ENCODE measurements around the gene BPIFB1. TPM values are rescaled to one million over a fixed set of nuclear protein-coding genes. Genes with fewer than 3 reads are reported as not detected.

BPIFB1 gene
- total RNA-seq, 8 experiments from 2014 or later: 0.08 to 0.38 (median 0.18) TPM; not detected in 5

DNA sequence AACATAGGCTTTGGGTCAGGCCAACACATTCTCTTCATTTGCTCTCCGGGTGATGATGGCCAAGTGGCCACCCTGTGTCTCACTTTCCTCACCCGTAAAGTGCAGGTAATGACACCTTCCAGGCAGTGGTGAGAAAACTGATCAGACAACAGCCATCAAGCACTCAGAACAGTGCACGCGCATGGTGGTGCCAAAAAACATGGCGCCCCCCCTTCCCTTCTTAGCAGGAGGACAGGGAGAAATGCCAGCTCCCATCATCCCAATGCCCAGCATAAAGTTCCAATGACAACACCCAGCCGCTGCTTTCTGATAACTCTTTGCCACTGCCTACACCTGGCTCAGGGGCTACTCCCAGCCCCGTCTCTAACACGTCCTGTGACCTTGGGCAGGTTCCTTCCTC lies 8.4 kb downstream of the BPIFB1 start:
- 0 to 100% (median 80%) methylated on average over 1 to 5 of the region's 8 CpGs; no CpG with 5 or more reads in 3 of the 10 experiments for WGBS, 10 experiments
- Histone ChIP-seq H3K4me1 (replicated peaks in 1 of 2) (no peaks in the 10 kb centered on the region), H3K27ac (no peak overlapping the region), H3K4me3 (no peak overlapping the region)
- ATAC-seq (replicated peaks in 6 of 8): no peak
- in situ Hi-C loops (cut with MboI; ENCODE audit: low pct_unique_long_range_greater_than_20kb in 2 of 9, low sequenced_read_pairs in 9 of 9, unreplicated experiment in 9 of 9): no loop called here

DNA sequence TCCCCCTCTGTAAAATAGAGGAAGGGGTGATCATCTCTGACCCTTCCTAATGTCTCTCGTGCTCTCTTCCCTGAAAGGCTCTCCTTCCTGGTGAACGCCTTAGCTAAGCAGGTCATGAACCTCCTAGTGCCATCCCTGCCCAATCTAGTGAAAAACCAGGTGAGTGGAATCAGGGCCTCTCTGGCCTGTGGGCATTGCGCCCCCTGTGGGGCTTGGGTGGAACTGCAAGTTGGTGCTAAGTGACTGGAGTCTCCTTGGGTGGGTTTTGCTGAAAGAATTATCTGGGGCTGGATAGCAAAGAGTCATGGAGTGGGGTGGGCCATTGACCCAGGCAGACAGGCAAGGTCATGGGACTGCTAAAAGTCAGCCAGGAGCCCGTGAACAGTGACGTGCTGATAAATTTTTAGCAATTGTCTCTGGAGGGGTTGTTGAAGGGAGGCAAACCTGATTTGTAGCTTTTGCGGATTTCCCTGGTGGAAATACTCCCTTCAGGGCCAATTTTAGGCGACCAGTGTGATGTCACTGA lies 8.9 kb downstream of the BPIFB1 start:
- H3K27ac ChIP-seq: no peak overlapping the region
- ATAC-seq (replicated peaks in 6 of 8): peak in 3 of 8 experiments; percentile 35 to 59 (median 57)
- in situ Hi-C loops (cut with MboI; ENCODE audit: low pct_unique_long_range_greater_than_20kb in 2 of 9, low sequenced_read_pairs in 9 of 9, unreplicated experiment in 9 of 9): no loop called here
- 0 to 67% (median 29%) methylated on average over 2 to 5 of the region's 7 CpGs; no CpG with 5 or more reads in 2 of the 10 experiments for WGBS, 10 experiments
- H3K4me1 ChIP-seq (replicated peaks in 1 of 2): no peaks in the 10 kb centered on the region
- H3K4me3 ChIP-seq: no peak overlapping the region

DNA sequence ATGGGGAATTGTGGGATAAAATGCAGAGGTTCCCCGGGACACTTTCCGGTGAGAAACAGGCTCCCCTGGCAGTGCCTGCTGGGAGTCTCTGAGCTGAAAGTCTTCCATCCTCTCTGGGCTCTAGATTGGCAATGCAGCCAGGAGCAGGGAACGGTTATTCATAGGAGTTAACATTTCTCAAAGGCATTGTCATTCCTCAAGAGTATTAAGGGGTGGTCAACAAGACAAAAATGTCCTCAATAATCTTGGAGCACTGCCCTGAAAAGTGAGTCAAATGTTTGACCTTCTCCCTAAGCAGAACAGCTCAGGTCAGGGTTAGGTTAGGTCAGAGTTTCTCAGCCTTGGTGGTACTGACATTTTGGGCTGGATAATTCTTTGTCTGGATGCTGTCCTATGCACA lies 13.2 kb downstream of the BPIFB1 start:
- in situ Hi-C loops (cut with MboI; ENCODE audit: low pct_unique_long_range_greater_than_20kb in 2 of 9, low sequenced_read_pairs in 9 of 9, unreplicated experiment in 9 of 9): no loop called here
- 29 to 100% (median 36%) methylated on average over 1 to 2 of the region's 3 CpGs; no CpG with 5 or more reads in 6 of the 10 experiments for WGBS, 10 experiments
- no peak overlapping the region for H3K4me3 ChIP-seq
- no peak overlapping the region for H3K27ac ChIP-seq
- no peak for ATAC-seq (replicated peaks in 6 of 8)
- H3K4me1 ChIP-seq (replicated peaks in 1 of 2): no peaks in the 10 kb centered on the region

DNA sequence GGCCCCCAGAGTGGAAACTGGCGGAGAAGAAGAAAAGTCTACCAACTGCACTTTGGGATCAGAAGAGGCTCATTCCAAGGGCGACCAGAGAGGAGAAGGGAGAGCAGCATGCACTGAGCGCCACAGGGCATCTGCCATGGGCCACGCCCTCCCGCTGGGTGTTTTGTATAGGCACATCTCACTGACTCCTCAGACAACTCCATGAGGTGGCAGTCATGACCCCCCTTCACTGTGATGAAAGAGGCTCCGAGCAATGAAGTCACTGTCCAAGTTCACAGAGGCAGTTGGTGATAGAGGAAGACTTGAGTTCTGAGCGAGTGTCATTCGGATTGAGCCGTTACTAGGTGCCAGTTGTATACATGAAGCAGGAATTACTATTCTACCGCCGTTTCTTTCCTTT lies 15.4 kb downstream of the BPIFB1 start:
- ATAC-seq (replicated peaks in 6 of 8): peak in 1 of 8 experiments; percentile 73
- Histone ChIP-seq H3K4me1 (replicated peaks in 1 of 2) (no peaks in the 10 kb centered on the region), H3K27ac (no peak overlapping the region), H3K4me3 (no peak overlapping the region)
- in situ Hi-C loops (cut with MboI; ENCODE audit: low pct_unique_long_range_greater_than_20kb in 2 of 9, low sequenced_read_pairs in 9 of 9, unreplicated experiment in 9 of 9): no loop called here
- WGBS, 10 experiments: 39 to 100% (median 74%) methylated on average over 1 to 9 of the region's 11 CpGs

DNA sequence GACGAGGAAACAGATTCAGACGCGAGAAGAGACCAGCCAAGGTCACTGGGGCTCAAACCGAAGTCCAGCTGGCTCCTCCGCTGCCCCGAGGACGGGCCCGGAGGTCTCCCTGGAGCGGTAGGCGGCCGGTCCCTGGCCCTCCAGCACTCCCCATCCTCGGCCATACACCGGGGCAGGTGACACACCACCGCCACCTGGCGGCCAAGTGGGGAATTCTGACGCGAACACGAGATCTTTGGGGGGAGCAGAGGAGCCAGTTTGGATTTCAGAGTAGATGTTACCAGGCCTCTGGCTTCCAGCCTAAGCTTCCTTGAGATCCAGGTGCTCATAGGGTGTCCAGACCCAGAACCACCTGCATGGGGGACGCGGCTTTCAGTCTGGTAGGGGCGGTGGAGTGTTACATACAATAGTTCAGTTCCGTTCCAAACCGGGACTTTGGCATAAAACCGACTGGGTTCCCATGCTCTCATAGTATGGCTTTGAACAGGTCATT lies 16.1 kb downstream of the BPIFB1 start:
- in situ Hi-C loops (cut with MboI; ENCODE audit: low pct_unique_long_range_greater_than_20kb in 2 of 9, low sequenced_read_pairs in 9 of 9, unreplicated experiment in 9 of 9): no loop called here
- ATAC-seq (replicated peaks in 6 of 8): peak; percentile 41 to 94 (median 57)

DNA sequence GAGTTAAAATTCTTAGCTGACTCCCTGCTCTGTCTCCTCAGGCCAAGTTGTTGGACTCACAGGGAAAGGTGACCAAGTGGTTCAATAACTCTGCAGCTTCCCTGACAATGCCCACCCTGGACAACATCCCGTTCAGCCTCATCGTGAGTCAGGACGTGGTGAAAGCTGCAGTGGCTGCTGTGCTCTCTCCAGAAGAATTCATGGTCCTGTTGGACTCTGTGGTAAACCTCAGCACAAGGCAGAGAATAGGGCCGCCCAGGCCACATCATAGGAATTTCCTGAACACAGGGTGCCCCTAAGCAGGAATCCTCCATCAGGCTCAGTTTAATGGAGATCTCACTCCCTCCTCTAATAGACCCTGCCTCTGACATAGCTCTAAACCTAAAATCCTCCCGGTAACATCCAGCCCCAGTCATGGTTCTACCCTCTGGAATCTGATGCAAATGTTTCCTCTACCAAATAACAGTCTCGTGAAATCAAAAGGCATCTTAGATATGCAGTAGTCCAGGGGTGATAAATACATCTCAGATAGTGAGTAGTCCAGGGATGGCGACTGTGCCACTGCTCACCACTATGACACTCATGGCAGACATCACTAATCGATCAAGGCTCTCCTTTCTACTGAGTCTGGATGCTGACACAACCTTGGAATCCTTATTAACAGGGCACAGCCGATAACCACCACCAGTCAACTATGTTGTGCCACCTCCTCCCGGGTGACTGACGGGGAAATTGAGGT lies 18.3 kb downstream of the BPIFB1 start:
- Histone ChIP-seq H3K27ac (no peak overlapping the region), H3K4me1 (replicated peaks in 1 of 2) (no peaks in the 10 kb centered on the region), H3K4me3 (no peak overlapping the region)
- no peak for ATAC-seq (replicated peaks in 6 of 8)
- WGBS, 10 experiments: 23 to 93% (median 65%) methylated on average over 2 to 9 of the region's 11 CpGs; no CpG with 5 or more reads in 4 of the 10 experiments
- in situ Hi-C loops (cut with MboI; ENCODE audit: low pct_unique_long_range_greater_than_20kb in 2 of 9, low sequenced_read_pairs in 9 of 9, unreplicated experiment in 9 of 9): no loop called here

More for the DNA sequence above, 16.1 kb downstream of the BPIFB1 start:
- Histone ChIP-seq H3K4me3 (no peak overlapping the region), H3K4me1 (replicated peaks in 1 of 2) (no peaks in the 10 kb centered on the region), H3K27ac (no peak overlapping the region)
- 0 to 100% (median 12%) methylated on average over 2 to 15 of the region's 24 CpGs; no CpG with 5 or more reads in 2 of the 10 experiments for WGBS, 10 experiments

DNA sequence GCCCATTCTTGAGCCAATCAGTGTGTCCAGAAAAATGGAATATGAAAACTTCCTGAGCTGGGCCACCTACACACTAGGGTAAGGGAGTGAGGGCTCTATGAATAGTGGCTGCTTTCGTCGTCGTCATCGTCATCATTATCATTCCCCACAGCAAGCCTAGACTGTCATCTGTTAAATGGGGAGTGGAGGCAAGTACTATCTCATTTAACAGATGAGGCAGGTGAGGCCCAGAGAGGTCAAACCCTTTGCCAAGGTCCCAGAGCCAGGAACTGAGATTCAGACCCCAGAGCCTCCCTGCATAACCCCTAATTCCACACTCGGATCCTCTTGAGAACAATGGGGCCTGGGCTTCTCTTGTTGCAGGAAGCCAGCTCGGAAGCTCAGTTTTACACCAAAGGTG lies 20.6 kb downstream of the BPIFB1 start:
- ATAC-seq (replicated peaks in 6 of 8): no peak
- no peak overlapping the region for H3K27ac ChIP-seq
- no peak overlapping the region for H3K4me3 ChIP-seq
- WGBS, 10 experiments: 69 to 90% (median 78%) methylated on average over 2 to 6 of the region's 6 CpGs; no CpG with 5 or more reads in 4 of the 10 experiments
- H3K4me1 ChIP-seq (replicated peaks in 1 of 2): no peaks in the 10 kb centered on the region
- in situ Hi-C loops (cut with MboI; ENCODE audit: low pct_unique_long_range_greater_than_20kb in 2 of 9, low sequenced_read_pairs in 9 of 9, unreplicated experiment in 9 of 9): no loop called here

DNA sequence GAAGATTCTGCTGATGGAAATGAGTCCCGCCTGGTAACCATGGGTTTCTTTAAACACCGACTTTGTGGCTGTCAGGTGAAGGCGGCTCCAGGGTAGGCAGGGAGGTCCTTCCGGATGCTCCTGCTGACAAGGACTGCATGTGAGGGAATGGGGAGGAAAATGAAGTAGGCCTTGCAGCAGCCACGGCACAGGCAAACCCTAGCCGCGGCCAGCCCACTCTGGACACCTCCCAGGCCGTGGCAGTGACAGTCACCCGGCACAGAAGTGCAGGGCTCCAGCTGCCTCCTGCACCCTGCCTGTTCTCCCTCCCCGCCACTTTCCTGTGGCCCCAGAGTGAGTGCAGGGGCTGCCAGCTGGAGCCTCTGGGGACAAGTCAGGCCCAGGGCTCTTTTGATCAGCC lies 21.0 kb downstream of the BPIFB1 start:
- Histone ChIP-seq H3K27ac (no peak overlapping the region), H3K4me3 (no peak overlapping the region), H3K4me1 (replicated peaks in 1 of 2) (no peaks in the 10 kb centered on the region)
- 80 to 100% (median 91%) methylated on average over 1 to 4 of the region's 10 CpGs; no CpG with 5 or more reads in 6 of the 10 experiments for WGBS, 10 experiments
- in situ Hi-C loops (cut with MboI; ENCODE audit: low pct_unique_long_range_greater_than_20kb in 2 of 9, low sequenced_read_pairs in 9 of 9, unreplicated experiment in 9 of 9): no loop called here
- no peak for ATAC-seq (replicated peaks in 6 of 8)

DNA sequence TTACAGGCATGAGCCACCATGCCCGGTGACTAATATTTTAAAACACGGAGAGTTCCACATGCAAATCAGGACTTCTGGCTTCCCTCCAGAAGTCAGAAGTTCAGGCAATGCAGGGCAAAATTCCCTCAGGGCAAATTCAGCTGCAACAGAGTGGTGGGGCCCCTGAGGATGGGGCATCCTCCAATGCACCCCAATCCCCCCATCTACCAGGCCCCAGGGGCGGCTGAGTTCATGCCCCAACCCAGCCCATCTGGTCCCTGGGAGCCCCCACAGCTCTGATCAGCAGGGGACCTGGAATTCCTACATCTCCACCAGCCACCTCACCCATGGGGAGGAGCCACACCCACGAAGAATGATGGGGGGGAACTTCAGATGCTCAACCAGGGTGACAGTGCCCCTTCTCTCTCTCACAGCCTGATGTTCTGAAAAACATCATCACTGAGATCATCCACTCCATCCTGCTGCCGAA lies 22.6 kb downstream of the BPIFB1 start:
- in situ Hi-C loops (cut with MboI; ENCODE audit: low pct_unique_long_range_greater_than_20kb in 2 of 9, low sequenced_read_pairs in 9 of 9, unreplicated experiment in 9 of 9): no loop called here
- no peak overlapping the region for H3K27ac ChIP-seq
- peak in 3 of 8 experiments; percentile 68 to 79 (median 70) for ATAC-seq (replicated peaks in 6 of 8)
- no peaks in the 10 kb centered on the region for H3K4me1 ChIP-seq (replicated peaks in 1 of 2)
- H3K4me3 ChIP-seq: no peak overlapping the region
- 0 to 83% (median 43%) methylated on average over 1 of the region's 5 CpGs; no CpG with 5 or more reads in 7 of the 10 experiments for WGBS, 10 experiments

DNA sequence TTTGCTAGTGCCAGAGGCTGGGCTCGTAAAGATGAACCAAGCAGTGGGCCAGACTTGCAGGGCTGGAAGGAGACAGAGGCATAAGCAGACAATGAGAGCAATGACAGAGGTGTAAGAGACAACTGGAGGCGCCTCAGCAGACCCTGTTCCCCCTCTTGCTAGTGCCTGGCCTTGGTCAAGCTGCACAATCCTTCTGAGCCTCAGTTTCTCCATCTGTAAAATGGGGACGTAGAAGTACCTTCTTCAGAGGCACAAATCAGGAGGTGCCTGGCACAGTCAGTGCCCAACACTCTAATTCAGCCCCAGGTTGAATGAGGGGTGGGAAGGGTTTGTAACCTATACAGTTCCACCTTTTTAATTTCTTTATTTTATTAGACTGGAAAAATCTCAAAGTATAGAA lies 23.2 kb downstream of the BPIFB1 start:
- H3K27ac ChIP-seq: no peak overlapping the region
- WGBS, 10 experiments: 0 to 100% (median 58%) methylated on average over 1 to 3 of the region's 3 CpGs; no CpG with 5 or more reads in 2 of the 10 experiments
- ATAC-seq (replicated peaks in 6 of 8): no peak
- in situ Hi-C loops (cut with MboI; ENCODE audit: low pct_unique_long_range_greater_than_20kb in 2 of 9, low sequenced_read_pairs in 9 of 9, unreplicated experiment in 9 of 9): no loop called here
- no peaks in the 10 kb centered on the region for H3K4me1 ChIP-seq (replicated peaks in 1 of 2)
- H3K4me3 ChIP-seq: no peak overlapping the region

DNA sequence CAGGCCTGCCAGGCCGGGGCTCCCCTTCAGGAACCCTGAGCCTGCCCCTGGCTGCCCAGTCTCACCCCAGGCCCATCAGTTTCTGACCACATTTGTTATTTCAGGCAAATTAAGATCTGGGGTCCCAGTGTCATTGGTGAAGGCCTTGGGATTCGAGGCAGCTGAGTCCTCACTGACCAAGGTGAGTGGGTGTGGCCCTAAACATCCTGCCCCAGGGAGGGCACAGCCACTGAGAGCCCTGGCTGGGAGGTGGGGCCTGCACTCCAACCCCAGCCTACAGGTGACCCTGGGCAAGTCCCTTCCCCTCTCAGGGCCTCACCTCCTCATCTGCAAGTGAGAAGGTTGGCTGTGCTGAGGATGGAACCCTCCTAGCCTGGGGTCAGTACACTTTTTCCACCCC lies 23.8 kb downstream of the BPIFB1 start:
- WGBS, 10 experiments: 0 to 60% (median 35%) methylated on average over 1 to 2 of the region's 2 CpGs; no CpG with 5 or more reads in 6 of the 10 experiments
- Histone ChIP-seq H3K27ac (no peak overlapping the region), H3K4me3 (no peak overlapping the region), H3K4me1 (replicated peaks in 1 of 2) (no peaks in the 10 kb centered on the region)
- in situ Hi-C loops (cut with MboI; ENCODE audit: low pct_unique_long_range_greater_than_20kb in 2 of 9, low sequenced_read_pairs in 9 of 9, unreplicated experiment in 9 of 9): no loop called here
- no peak for ATAC-seq (replicated peaks in 6 of 8)

DNA sequence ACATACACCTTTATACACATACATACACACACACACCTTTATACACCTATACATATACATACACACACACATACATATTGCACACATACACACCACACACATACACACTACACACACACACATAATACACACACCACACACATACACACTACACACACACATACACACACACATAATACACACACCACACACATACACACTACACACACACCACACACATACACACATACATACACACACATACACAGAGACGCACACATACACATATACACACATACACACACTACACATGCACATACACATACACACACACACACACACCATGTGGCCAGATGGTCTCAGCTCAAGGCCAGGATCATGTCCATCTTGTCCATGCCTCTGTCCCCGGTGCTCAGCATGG lies 25.7 kb downstream of the BPIFB1 start:
- WGBS, 10 experiments: 43 to 100% (median 80%) methylated on average over 1 to 2 of the region's 2 CpGs; no CpG with 5 or more reads in 7 of the 10 experiments
- H3K4me1 ChIP-seq (replicated peaks in 1 of 2): no peaks in the 10 kb centered on the region
- H3K4me3 ChIP-seq: no peak overlapping the region
- in situ Hi-C loops (cut with MboI; ENCODE audit: low pct_unique_long_range_greater_than_20kb in 2 of 9, low sequenced_read_pairs in 9 of 9, unreplicated experiment in 9 of 9): no loop called here
- ATAC-seq (replicated peaks in 6 of 8): no peak
- H3K27ac ChIP-seq: no peak overlapping the region

DNA sequence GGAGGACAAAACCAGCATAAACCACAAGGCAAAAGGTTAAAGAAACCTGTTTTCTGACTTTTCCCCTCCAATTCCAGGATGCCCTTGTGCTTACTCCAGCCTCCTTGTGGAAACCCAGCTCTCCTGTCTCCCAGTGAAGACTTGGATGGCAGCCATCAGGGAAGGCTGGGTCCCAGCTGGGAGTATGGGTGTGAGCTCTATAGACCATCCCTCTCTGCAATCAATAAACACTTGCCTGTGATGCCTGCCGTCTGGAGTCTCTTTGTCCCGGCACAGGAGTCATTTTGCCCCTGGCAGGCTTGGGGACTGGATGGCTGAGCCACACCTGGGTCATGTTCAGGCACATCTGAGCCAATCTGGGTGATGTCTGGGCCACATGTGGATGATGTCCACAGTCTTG lies 26.6 kb downstream of the BPIFB1 start:
- no peaks in the 10 kb centered on the region for H3K4me1 ChIP-seq (replicated peaks in 1 of 2)
- no peak overlapping the region for H3K4me3 ChIP-seq
- 0 to 60% methylated on average over 1 of the region's 2 CpGs; no CpG with 5 or more reads in 8 of the 10 experiments for WGBS, 10 experiments
- in situ Hi-C loops (cut with MboI; ENCODE audit: low pct_unique_long_range_greater_than_20kb in 2 of 9, low sequenced_read_pairs in 9 of 9, unreplicated experiment in 9 of 9): no loop called here
- ATAC-seq (replicated peaks in 6 of 8): peak in 2 of 8 experiments; percentile 13 to 22
- H3K27ac ChIP-seq: no peak overlapping the region

All from motor neuron (in vitro differentiated cells).